Mucosa of gallbladder (tissue), 1 donor: ENCODE results near the gene PTPRD. TPM values are rescaled to one million over a fixed set of nuclear protein-coding genes. Genes with fewer than 3 reads are reported as not detected.
A peak's percentile ranks its signal among the peaks of the same experiment; 100 is the strongest.

Experiments used
- DNase-seq: peaks from one replicate; pipeline ENCODE4 v3.0.0-alpha.2; 2020; ENCODE audit warnings: low spot score
- total RNA-seq: library from RNA; stranded (reverse); gene quantifications from one replicate; pipeline ENCODE4 v1.2.1, GENCODE V29; 2021
- donor health status: DM: no; HTN: no; CAD: no.

The PTPRD gene
- total RNA-seq, 1 donor from 2014 or later, result 35.9 TPM

GRCh38 chr9:9753266-9753665 is 859.5 kb downstream of the PTPRD start:
- DNase-seq, result no peak

DNA sequence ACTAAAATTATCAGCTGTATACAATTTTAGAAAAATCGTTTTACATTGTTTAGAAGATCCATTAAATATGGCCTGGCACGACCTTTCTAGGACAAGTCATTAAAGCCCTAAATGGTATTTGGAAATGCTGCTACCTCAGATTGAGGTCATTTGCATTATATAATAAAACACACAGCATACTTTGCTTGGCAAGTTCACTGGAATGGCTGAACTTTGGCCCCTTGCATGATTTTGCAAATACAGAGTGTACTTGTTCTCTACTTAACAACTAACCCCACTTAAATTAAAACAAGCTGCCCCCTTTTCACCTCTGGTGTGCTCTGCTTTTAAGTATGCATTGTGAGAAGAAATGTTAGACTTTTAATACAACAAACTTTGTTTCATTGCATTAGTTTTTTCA is 860.1 kb downstream of the PTPRD start:
- DNase-seq, result peak; percentile 49

- no peak for DNase-seq
These were observed 860.8 kb downstream of the PTPRD start for GRCh38 chr9:9751996-9752395.

DNA sequence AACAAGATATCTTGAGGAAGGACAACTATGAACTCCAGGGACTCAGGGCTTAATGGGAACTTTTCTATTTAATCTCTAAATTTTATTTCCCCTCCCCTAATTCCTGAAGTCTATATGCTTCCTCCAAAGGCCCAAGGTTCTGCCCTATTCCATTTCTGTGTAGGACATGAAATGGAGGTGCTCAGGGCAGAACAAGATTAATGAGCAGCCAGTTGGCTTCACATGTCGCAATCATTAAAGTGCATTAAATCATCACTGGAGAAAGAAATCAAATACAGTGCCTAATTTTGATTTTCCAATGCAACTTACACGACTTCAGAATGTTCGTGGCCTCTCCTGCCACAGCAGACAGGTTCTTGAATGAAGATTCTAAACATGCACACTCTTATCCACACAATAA is 862.1 kb downstream of the PTPRD start:
- DNase-seq, result no peak

GRCh38 chr9:9749591-9749990 is 863.2 kb downstream of the PTPRD start:
- no peak for DNase-seq

DNA sequence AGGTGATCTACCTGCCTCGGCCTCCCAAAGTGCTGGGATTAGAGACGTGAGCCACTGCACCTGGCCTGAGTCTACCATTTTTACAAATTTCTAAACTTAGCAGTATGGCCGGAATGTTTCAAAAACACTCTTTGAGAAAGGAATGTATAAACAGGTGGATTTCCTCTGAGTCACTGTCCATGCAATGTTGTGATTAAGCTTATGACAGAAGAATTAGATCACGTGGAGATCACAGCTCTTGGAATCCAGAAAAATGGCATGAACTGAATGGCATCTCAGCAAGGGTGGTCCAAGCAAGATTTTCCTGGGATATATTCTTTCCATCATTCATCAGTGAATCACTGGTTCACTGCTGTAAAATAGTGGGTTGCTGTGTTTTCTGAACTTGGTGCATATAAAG is 865.0 kb downstream of the PTPRD start:
- no peak for DNase-seq

- no peak for DNase-seq
These were observed 866.0 kb downstream of the PTPRD start for GRCh38 chr9:9746826-9747225.

DNA sequence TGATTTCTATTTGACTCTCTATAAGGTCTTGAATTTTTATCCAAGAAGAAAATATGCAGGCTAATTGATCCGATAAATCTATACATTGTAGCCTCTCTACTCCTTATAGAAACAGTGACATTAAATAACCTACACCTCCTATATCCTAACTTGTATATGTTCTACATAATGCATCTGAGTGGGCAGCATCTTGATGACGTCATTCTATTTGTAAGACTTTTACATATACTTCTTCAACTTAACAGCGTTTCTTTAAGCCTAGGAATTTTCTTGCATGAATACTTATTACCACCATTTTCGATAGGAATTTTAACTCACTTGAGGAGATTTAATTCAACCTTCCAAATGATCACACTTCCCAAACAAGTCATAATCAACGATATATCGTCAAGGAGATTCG is 869.0 kb downstream of the PTPRD start:
- DNase-seq, result no peak

DNA sequence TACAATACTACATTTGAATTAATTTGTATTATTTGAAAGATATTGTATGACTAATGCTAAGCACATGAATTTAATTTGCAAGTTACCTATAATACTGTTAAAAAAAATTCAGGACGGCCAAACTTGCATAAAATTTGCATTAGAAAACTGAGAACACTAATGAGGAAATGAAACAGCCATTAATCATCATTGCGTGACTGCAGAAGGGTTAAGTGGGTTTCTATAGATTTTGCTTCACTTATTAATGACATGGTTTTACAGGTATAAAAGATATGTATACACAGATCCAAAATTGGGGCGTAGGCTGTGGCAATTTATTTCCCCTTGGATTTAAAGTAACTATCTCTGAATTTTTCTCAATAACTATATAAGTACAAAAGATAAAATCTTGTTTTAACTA is 882.6 kb downstream of the PTPRD start:
- DNase-seq, result no peak

DNA sequence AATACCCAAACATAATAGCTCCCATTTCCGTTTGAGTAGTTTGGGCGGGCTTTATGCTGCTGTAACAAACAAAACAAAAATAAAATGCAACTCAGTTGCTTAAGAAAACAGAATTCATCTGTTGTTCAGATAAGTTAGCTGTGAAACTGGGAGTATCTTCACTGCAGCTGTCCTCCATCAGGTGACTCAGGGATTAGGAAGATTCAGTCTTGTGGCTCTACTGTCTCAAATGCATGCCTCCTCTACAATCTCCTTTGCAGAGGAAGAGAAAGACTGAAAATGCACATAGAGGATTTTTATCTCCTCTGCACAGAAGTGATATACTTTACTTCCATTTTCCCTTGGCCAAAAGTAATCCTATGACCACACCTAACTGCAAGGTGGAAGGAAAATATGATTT is 883.7 kb downstream of the PTPRD start:
- no peak for DNase-seq

DNA sequence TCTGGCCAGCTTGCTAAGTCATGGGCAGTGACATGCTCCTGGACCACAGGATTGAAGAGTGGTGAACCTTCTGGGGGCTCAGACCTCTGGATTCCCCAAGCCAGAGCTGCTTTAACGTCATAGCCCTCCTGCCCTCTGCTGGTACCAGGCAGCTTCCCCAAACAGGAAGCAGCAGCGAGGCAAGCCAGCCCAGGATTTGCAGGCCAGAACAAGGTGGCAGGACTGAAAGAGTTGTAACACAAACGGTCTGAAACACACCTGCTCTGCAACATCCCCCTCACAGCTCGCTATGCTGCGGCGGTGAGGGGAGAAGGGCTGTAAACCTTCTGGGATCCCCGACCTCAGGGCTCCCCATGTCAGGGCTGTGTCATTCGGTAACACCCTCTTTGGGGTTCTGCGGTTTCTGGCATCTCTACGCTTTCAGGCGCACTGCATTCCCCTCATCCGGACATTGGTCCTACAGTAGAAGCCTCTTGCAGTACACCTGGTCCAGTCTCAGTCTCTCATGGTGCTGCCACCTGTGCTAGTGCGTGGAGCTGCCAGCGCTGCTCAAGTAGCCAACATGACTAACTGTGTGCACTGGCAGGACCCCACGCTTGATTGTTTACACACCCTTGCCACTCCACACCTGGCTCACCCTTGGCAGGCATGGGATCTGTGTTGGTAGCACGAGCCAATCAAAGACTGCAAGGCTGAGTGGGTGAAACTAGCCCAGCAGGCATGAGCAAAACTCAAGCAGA is 893.3 kb downstream of the PTPRD start:
- no peak for DNase-seq

- DNase-seq, result no peak
These were observed 894.1 kb downstream of the PTPRD start for GRCh38 chr9:9718691-9719090.

- DNase-seq, result no peak
These were observed 933.4 kb downstream of the PTPRD start for GRCh38 chr9:9679433-9679832.

DNA sequence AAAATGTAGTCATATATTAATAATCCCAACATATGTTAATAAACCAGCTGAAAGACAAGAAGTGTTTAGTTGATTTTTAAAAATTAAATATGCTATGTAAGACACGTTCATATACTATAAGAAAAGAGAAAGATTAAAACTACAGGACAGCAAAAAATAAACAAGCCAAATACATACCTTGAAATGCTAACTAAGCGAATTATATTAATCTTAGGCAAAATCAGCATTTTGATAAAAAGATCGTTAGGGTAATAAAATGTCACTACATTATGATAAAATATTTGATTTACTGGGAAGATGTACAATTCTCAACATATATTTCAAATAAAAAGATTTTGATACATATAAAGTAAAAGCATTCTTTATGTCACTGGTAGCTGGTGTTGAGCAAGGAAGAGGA is 938.3 kb downstream of the PTPRD start:
- no peak for DNase-seq

DNA sequence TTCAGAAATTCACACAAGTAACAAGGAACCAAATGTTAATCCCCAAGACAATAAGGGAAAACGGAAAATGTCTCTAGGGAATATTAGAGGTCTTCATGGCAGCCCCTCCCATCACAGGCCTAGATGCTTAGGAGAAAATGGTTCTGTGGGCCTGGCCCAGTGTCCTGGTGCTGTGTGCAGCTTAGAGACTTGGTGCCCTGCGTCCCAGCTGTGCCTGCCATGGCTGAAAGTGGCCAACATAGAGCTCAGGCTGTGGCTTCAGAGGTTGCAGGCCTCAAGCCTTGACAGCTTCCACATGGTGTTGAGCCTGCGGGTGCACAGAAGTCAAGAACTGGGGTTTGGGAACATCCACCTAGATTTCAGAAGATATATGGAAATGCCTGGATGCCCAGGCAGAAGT is 942.3 kb downstream of the PTPRD start:
- DNase-seq, result no peak

DNA sequence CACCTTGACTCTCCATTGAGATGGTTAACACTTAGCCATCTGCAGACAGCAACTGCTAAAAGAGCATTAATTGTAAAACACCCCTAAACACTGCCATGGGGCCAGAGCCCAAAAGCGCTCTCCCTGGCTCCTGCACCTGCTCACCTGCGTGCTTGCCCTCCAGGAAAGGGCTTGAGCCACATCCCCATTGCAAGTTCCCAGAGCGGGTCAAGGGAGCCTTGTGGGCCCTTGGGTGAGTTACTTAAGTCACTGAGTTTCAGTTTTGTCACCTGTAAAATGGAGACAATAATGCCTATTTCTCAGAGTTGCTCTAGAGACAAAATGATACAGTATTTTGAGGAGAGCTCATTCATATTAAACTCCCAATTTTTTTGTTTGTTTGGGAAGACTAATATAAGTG is 967.8 kb downstream of the PTPRD start:
- no peak for DNase-seq

GRCh38 chr9:9631284-9631683 is 981.5 kb downstream of the PTPRD start:
- DNase-seq, result no peak

DNA sequence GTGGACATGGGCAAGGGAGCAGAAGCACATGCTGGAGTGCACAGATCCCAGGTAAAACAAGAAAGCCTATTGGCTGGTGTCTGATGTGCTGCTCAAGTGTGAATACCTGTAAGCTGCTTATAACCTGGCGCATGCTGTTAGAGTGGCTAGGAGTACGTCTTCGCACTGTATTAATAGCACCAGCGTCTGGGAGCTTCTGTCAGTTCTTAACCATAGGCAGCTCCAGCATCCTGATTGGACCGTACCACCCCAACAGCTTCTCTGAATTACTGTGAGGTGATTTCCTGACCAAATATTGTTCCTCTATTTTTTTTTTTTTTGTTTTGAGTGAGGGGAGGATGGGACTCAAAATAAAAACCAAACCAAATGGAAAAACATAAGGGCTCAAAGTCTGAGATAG is 987.6 kb downstream of the PTPRD start:
- no peak for DNase-seq

- no peak for DNase-seq
These were observed 989.3 kb downstream of the PTPRD start for GRCh38 chr9:9623506-9623905.

DNA sequence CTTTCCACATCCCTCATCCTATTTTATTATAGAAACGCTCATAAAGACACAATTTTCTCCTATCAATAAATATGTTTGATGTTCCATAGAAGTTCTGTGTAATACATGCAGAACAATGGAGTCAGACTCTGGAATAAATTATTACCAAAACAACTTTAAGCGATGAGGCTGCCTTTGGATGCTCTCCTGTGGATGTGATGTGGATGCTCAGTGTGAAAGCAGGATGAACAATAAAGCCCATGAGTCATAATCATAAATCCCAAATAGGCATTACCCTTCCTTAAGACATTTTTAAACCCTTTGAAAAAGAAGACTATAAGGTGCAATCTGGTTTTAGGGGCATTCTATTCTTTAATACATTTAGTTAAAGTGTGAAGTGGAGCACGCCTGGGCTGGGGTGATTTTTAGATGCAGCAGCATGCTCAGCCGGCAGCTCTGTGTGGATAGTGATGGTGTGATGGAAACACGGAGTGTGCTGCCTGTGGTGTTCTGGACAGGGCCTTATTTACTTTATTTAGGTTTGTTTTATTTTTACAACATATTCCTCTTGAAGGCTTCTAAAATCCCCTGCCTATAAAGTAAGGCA is 991.4 kb downstream of the PTPRD start:
- no peak for DNase-seq

DNA sequence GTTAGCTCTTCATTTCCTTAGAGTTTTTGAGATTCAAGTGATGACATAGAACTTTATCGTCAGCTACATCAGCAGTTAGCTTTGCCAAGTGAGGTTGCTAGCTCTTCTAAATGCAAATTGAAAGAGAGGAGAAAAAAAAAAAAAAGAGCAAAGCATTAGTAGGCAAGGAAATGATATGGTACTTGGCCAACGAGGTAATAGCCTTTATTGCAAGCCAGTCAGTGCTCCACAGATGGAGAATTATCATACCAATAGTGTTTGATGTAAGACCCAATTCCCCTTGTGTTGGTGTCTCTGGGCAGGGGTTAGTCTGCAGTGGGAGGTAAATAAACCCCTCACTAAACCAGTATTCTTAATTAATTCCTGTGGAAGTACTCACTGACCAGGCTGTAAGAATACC is 992.1 kb downstream of the PTPRD start:
- DNase-seq, result no peak

- DNase-seq, result no peak
These were observed 997.7 kb downstream of the PTPRD start for GRCh38 chr9:9615086-9615485.

GRCh38 chr9:9614607-9615006 is 998.2 kb downstream of the PTPRD start:
- DNase-seq, result no peak

DNA sequence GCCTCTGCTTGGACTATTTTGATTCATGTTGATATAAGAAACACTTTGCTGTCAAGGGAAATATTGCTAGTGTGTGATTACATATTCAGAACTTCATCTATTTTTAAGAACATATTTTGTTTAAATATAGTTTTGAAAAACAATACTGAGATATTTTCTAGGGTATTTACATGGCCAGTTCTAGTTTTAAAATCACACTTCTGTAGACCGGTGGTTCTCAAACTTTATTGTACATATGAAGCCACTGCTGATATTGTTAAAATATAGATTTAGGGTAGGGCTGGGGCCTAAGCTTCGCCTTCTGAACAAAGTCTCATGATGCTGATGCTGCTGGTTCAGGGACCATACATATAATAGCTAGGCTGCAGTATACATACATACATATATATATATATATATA is 1000.0 kb downstream of the PTPRD start:
- DNase-seq, result no peak
